WTC11 (cell line): ENCODE data around the gene TDRD3. TPM values are rescaled to one million over a fixed set of nuclear protein-coding genes. Genes with fewer than 3 reads are reported as not detected.

Experiments used
- ATAC-seq: fragments of 200-7000 bp; cut with Tn5 transposase; 2 replicates; pipeline ENCODE4 v1.10.0; 2021; ENCODE audit warnings: mild to moderate bottlenecking, moderate library complexity
- CTCF ChIA-PET: fragments of 300-600 bp; sonication (Branson Sonifier 250); formaldehyde crosslinking; loops from one replicate; lab custom pipeline; 2021; ENCODE audit warnings: antibody characterized with exemption; lab: Charles Lee
- POLR2A ChIA-PET: fragments of 350-600 bp; sonication (Branson Sonifier 250); formaldehyde crosslinking; loops from one replicate; lab custom pipeline; 2021; ENCODE audit warnings: antibody characterized with exemption; lab: Charles Lee
- DNase-seq: peaks from one replicate; pipeline ENCODE4 v3.0.0; 2021; ENCODE audit warnings: low spot score
- H3K27ac Mint-ChIP-seq: 2 replicates; pipeline ENCODE4 v1.8.0; 2021; ENCODE audit warnings: mixed read lengths
- H3K27me3 Mint-ChIP-seq: 2 replicates; pipeline ENCODE4 v1.8.0; 2021; ENCODE audit warnings: low read depth, mild to moderate bottlenecking, moderate library complexity, mixed read lengths
- H3K36me3 Mint-ChIP-seq: 2 replicates; pipeline ENCODE4 v1.8.0; 2021; ENCODE audit warnings: mixed read lengths
- H3K4me1 Mint-ChIP-seq: 2 replicates; pipeline ENCODE4 v1.8.0; 2022; ENCODE audit warnings: mixed read lengths
- H3K4me3 Mint-ChIP-seq: 2 replicates; pipeline ENCODE4 v1.8.0; 2021; ENCODE audit warnings: mild to moderate bottlenecking, moderate library complexity, mixed read lengths
- H3K9me3 Mint-ChIP-seq: 2 replicates; pipeline ENCODE4 v1.8.0; 2021; ENCODE audit warnings: mixed read lengths
- ATF2 ChIP-seq: sonication (generic); formaldehyde crosslinking; IDR thresholded peaks from 2 replicates; pipeline ENCODE4 v1.8.1; 2022; ENCODE audit warnings: low read depth, missing genetic modification reagents, borderline replicate concordance
- E2F4 ChIP-seq: sonication (generic); formaldehyde crosslinking; IDR thresholded peaks from 2 replicates; pipeline ENCODE4 v1.8.1; 2022; ENCODE audit warnings: low read depth, mild to moderate bottlenecking, moderate library complexity, missing genetic modification reagents, borderline replicate concordance
- FOXJ3 ChIP-seq: sonication (generic); formaldehyde crosslinking; IDR thresholded peaks from 2 replicates; pipeline ENCODE4 v1.9.0; 2021; ENCODE audit warnings: missing genetic modification reagents, mild to moderate bottlenecking, borderline replicate concordance
- MXD4 ChIP-seq: fragments of 250-450 bp; sonication (Bioruptor Pico); IDR thresholded peaks from 2 replicates; pipeline ENCODE4 v1.8.0; 2021; ENCODE audit warnings: mild to moderate bottlenecking, moderate library complexity, borderline replicate concordance
- NR1H2 ChIP-seq: sonication (generic); formaldehyde crosslinking; IDR thresholded peaks from 2 replicates; pipeline ENCODE4 v1.9.0; 2021; ENCODE audit warnings: mild to moderate bottlenecking, moderate library complexity, missing genetic modification reagents
- SMAD3 ChIP-seq: sonication (generic); formaldehyde crosslinking; IDR thresholded peaks from 2 replicates; pipeline ENCODE4 v1.8.0; 2022; ENCODE audit warnings: missing genetic modification reagents, mild to moderate bottlenecking, borderline replicate concordance
- TEAD1 ChIP-seq: sonication (generic); formaldehyde crosslinking; IDR thresholded peaks from 2 replicates; pipeline ENCODE4 v1.8.0; 2022; ENCODE audit warnings: mild to moderate bottlenecking, missing genetic modification reagents
- USF1 ChIP-seq: sonication (generic); formaldehyde crosslinking; IDR thresholded peaks from 2 replicates; pipeline ENCODE4 v1.8.0; 2022; ENCODE audit warnings: mild to moderate bottlenecking, missing genetic modification reagents
- ZNF121 ChIP-seq: sonication (generic); formaldehyde crosslinking; IDR thresholded peaks from 2 replicates; pipeline ENCODE4 v1.8.0; 2023; ENCODE audit warnings: missing genetic modification reagents
- ZNF138 ChIP-seq: sonication (generic); formaldehyde crosslinking; conservative IDR thresholded peaks from 2 replicates; pipeline ENCODE4 v1.8.1; 2022; ENCODE audit warnings: mild to moderate bottlenecking, moderate library complexity, missing genetic modification reagents
- ZNF317 ChIP-seq: sonication (generic); formaldehyde crosslinking; IDR thresholded peaks from 2 replicates; pipeline ENCODE4 v1.8.1; 2023; ENCODE audit warnings: low read depth, mild to moderate bottlenecking, moderate library complexity, missing genetic modification reagents, borderline replicate concordance
- total RNA-seq: library from RNA; stranded (reverse); gene quantifications from 3 replicates; pipeline ENCODE4 v1.2.3, GENCODE V29; 2021
- TF ChIP-seq, protein P1 (sequence below): fragments of 250-450 bp; sonication (Bioruptor Pico); IDR thresholded peaks from 2 replicates; pipeline ENCODE4 v2.1.2; 2022; ENCODE audit warnings: mild to moderate bottlenecking, moderate library complexity
- TF ChIP-seq, protein P2 (sequence below): fragments of 250-450 bp; sonication (Bioruptor Pico); IDR thresholded peaks from 2 replicates; pipeline ENCODE4 v1.9.0; 2021; ENCODE audit warnings: moderate library complexity, mild to moderate bottlenecking, inconsistent platforms, borderline replicate concordance
- TF ChIP-seq, protein P3 (sequence below): sonication (generic); formaldehyde crosslinking; IDR thresholded peaks from 2 replicates; pipeline ENCODE4 v1.8.1; 2023; ENCODE audit warnings: mild to moderate bottlenecking, missing genetic modification reagents
- TF ChIP-seq, protein P4 (sequence below): sonication (generic); formaldehyde crosslinking; IDR thresholded peaks from 2 replicates; pipeline ENCODE4 v1.8.1; 2023; ENCODE audit warnings: mild to moderate bottlenecking, missing genetic modification reagents, borderline replicate concordance
- TF ChIP-seq, protein P5 (sequence below): fragments of 200-600 bp; IDR thresholded peaks from 2 replicates; pipeline ENCODE4 v1.8.0; 2022; ENCODE audit warnings: antibody characterized with exemption
- TF ChIP-seq, protein P6 (sequence below): fragments of 250-450 bp; sonication (Bioruptor Pico); IDR thresholded peaks from 2 replicates; pipeline ENCODE4 v1.8.0; 2021; ENCODE audit warnings: mild to moderate bottlenecking

The TDRD3 gene
- total RNA-seq, 1 experiment from 2014 or later: 19.5 TPM

DNA sequence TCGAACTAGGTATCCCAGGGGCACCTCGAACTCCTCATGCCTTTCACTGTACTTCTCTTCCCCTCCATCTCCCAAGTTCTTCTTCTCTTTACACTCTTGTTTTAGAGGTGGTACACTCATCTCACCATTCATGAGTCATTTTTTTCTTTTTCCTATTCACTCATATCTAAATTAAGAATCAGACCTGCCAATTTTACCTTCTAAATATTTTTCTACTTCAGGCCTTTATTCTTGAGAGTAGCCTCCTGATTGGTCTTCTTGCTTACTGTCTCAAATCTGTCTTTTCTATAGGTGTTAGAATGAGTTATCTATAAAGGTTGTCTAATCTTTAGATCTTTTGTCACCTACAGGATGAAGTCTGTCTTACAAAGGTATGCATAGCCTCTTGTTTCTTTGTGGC, 20.7 kb downstream of the TDRD3 start (continued):
- no peak for TF ChIP-seq SMAD3 (CRISPR knock-in tag)
- TF ChIP-seq, protein P1, sequence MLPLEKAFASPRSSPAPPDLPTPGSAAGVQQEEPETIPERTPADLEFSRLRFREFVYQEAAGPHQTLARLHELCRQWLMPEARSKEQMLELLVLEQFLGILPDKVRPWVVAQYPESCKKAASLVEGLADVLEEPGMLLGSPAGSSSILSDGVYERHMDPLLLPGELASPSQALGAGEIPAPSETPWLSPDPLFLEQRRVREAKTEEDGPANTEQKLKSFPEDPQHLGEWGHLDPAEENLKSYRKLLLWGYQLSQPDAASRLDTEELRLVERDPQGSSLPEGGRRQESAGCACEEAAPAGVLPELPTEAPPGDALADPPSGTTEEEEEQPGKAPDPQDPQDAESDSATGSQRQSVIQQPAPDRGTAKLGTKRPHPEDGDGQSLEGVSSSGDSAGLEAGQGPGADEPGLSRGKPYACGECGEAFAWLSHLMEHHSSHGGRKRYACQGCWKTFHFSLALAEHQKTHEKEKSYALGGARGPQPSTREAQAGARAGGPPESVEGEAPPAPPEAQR (CRISPR knock-in tag): no peak
- TF ChIP-seq, protein P2, sequence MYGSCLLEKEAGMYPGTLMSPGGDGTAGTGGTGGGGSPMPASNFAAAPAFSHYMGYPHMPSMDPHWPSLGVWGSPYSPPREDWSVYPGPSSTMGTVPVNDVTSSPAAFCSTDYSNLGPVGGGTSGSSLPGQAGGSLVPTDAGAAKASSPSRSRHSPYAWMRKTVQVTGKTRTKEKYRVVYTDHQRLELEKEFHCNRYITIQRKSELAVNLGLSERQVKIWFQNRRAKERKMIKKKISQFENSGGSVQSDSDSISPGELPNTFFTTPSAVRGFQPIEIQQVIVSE (CRISPR knock-in tag): no peak
- TF ChIP-seq ZNF317 (CRISPR knock-in tag): no peak
- TF ChIP-seq, protein P3, sequence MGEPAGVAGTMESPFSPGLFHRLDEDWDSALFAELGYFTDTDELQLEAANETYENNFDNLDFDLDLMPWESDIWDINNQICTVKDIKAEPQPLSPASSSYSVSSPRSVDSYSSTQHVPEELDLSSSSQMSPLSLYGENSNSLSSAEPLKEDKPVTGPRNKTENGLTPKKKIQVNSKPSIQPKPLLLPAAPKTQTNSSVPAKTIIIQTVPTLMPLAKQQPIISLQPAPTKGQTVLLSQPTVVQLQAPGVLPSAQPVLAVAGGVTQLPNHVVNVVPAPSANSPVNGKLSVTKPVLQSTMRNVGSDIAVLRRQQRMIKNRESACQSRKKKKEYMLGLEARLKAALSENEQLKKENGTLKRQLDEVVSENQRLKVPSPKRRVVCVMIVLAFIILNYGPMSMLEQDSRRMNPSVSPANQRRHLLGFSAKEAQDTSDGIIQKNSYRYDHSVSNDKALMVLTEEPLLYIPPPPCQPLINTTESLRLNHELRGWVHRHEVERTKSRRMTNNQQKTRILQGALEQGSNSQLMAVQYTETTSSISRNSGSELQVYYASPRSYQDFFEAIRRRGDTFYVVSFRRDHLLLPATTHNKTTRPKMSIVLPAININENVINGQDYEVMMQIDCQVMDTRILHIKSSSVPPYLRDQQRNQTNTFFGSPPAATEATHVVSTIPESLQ (CRISPR knock-in tag): no peak
- TF ChIP-seq, all 79 proteins: peak for 0

GRCh38 chr13:60418954-60419353, 21.9 kb downstream of the TDRD3 start:
- DNase-seq: no peak
- CTCF ChIA-PET: no interaction called here
- no peak for TF ChIP-seq ZNF121 (CRISPR knock-in tag)
- TF ChIP-seq ZNF138 (CRISPR knock-in tag): no peak
- TF ChIP-seq, protein P4, sequence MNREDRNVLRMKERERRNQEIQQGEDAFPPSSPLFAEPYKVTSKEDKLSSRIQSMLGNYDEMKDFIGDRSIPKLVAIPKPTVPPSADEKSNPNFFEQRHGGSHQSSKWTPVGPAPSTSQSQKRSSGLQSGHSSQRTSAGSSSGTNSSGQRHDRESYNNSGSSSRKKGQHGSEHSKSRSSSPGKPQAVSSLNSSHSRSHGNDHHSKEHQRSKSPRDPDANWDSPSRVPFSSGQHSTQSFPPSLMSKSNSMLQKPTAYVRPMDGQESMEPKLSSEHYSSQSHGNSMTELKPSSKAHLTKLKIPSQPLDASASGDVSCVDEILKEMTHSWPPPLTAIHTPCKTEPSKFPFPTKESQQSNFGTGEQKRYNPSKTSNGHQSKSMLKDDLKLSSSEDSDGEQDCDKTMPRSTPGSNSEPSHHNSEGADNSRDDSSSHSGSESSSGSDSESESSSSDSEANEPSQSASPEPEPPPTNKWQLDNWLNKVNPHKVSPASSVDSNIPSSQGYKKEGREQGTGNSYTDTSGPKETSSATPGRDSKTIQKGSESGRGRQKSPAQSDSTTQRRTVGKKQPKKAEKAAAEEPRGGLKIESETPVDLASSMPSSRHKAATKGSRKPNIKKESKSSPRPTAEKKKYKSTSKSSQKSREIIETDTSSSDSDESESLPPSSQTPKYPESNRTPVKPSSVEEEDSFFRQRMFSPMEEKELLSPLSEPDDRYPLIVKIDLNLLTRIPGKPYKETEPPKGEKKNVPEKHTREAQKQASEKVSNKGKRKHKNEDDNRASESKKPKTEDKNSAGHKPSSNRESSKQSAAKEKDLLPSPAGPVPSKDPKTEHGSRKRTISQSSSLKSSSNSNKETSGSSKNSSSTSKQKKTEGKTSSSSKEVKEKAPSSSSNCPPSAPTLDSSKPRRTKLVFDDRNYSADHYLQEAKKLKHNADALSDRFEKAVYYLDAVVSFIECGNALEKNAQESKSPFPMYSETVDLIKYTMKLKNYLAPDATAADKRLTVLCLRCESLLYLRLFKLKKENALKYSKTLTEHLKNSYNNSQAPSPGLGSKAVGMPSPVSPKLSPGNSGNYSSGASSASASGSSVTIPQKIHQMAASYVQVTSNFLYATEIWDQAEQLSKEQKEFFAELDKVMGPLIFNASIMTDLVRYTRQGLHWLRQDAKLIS: no peak
- TF ChIP-seq MXD4 (CRISPR knock-in tag): no peak
- TF ChIP-seq, protein P5, sequence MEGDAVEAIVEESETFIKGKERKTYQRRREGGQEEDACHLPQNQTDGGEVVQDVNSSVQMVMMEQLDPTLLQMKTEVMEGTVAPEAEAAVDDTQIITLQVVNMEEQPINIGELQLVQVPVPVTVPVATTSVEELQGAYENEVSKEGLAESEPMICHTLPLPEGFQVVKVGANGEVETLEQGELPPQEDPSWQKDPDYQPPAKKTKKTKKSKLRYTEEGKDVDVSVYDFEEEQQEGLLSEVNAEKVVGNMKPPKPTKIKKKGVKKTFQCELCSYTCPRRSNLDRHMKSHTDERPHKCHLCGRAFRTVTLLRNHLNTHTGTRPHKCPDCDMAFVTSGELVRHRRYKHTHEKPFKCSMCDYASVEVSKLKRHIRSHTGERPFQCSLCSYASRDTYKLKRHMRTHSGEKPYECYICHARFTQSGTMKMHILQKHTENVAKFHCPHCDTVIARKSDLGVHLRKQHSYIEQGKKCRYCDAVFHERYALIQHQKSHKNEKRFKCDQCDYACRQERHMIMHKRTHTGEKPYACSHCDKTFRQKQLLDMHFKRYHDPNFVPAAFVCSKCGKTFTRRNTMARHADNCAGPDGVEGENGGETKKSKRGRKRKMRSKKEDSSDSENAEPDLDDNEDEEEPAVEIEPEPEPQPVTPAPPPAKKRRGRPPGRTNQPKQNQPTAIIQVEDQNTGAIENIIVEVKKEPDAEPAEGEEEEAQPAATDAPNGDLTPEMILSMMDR: no peak
- TF ChIP-seq, protein P2 (CRISPR knock-in tag): no peak
- TF ChIP-seq E2F4 (CRISPR knock-in tag): no peak
- no peak for TF ChIP-seq NR1H2 (CRISPR knock-in tag)
- TF ChIP-seq ATF2: no peak
- TF ChIP-seq USF1 (CRISPR knock-in tag): no peak
- TF ChIP-seq TEAD1 (CRISPR knock-in tag): no peak
- TF ChIP-seq, protein P6, sequence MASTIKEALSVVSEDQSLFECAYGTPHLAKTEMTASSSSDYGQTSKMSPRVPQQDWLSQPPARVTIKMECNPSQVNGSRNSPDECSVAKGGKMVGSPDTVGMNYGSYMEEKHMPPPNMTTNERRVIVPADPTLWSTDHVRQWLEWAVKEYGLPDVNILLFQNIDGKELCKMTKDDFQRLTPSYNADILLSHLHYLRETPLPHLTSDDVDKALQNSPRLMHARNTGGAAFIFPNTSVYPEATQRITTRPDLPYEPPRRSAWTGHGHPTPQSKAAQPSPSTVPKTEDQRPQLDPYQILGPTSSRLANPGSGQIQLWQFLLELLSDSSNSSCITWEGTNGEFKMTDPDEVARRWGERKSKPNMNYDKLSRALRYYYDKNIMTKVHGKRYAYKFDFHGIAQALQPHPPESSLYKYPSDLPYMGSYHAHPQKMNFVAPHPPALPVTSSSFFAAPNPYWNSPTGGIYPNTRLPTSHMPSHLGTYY (CRISPR knock-in tag): no peak
- TF ChIP-seq, protein P1 (CRISPR knock-in tag): no peak
- TF ChIP-seq FOXJ3: no peak

More at GRCh38 chr13:60418954-60419353, 21.9 kb downstream of the TDRD3 start:
- no peak for ATAC-seq
- no peaks in the 10 kb centered on the region for H3K4me1 Mint-ChIP-seq
- H3K4me3 Mint-ChIP-seq: no peak overlapping the region
- H3K27me3 Mint-ChIP-seq: no peaks in the 10 kb centered on the region
- POLR2A ChIA-PET: interaction anchor here (0.7 kb wide), 1 partner anchor 163 kb away, joined by 3 read pairs; no protein-coding TSS in a partner anchor
- no peak overlapping the region for H3K27ac Mint-ChIP-seq
- H3K9me3 Mint-ChIP-seq: peaks cover 28% of the 10 kb centered on the region
- H3K36me3 Mint-ChIP-seq: peaks cover 17% of the 10 kb centered on the region
